HCT116 (cell line): Measurements from ENCODE around the gene CASP10. TPM values are rescaled to one million over a fixed set of nuclear protein-coding genes. Genes with fewer than 3 reads are reported as not detected.
A peak's percentile ranks its signal among the peaks of the same experiment; 100 is the strongest.

Source experiments
- ATAC-seq: fragments of 200-7000 bp; cut with Tn5 transposase; 2 replicates; pipeline ENCODE4 v1.9.1; 2020; ENCODE audit warnings: mild to moderate bottlenecking, moderate library complexity
- BruUV-seq: library from RNA; stranded (reverse); fragments of 400-500 nt; replicated peaks from 2 replicates; lab custom pipeline; 2021; lab: Mats Ljungman, UMichigan
- CTCF ChIA-PET: fragments of 300-600 bp; sonication (Branson Sonifier 250); formaldehyde crosslinking; loops from one replicate; lab custom pipeline; 2021; ENCODE audit warnings: antibody characterized with exemption; lab: Charles Lee
- POLR2A ChIA-PET: fragments of 300-600, 350-600 bp; sonication (Branson Sonifier 250); formaldehyde crosslinking; loops from one replicate; lab custom pipeline; 2021; ENCODE audit warnings: antibody characterized with exemption; lab: Charles Lee
- RAD21 ChIA-PET, 2 experiments: fragments of 300-600 bp; sonication (Branson Sonifier 250); formaldehyde crosslinking; loops; one replicate each; lab custom pipeline; 2023; ENCODE audit warnings: low total read pairs in 2 of 2; ENCODE audit not compliant: uncharacterized antibody in 2 of 2, unreplicated experiment in 2 of 2, low non-redundant PET in 1 of 2; lab: Charles Lee
- DNase-seq: peaks from one replicate; pipeline ENCODE4 v3.0.0-alpha.2; 2010; ENCODE audit warnings: low read depth, low spot score
- H2AFZ ChIP-seq: fragments of 200-600 bp; shearing (Covaris generic), sonication (generic); 2 replicates; pipeline ENCODE4 v1.6.1; 2017; ENCODE audit warnings: low read depth, mixed run types, mixed read lengths, antibody characterized with exemption, low read length; ENCODE audit not compliant: poor library complexity, severe bottlenecking
- H3K27ac ChIP-seq: 2 replicates; pipeline ENCODE4 v1.5.1; 2012; ENCODE audit warnings: low read depth, low read length
- H3K27me3 ChIP-seq: fragments of 200-600 bp; sonication (generic); 2 replicates; pipeline ENCODE4 v1.6.1; 2016; ENCODE audit warnings: mixed run types, low read length, mixed read lengths; ENCODE audit not compliant: insufficient read depth
- H3K36me3 ChIP-seq, 2 experiments: fragments of 200-500 bp in 1 of 2; fragments of 200-600 bp in 1 of 2; sonication (Bioruptor generic) in 1 of 2; sonication (generic) in 1 of 2; 2 replicates each; pipeline versions ENCODE4 v1.5.1 to v1.6.1; 2014 to 2016; ENCODE audit warnings: low read length in 2 of 2, inconsistent platforms in 1 of 2, mixed read lengths in 1 of 2, mixed run types in 1 of 2; ENCODE audit not compliant: insufficient read depth in 2 of 2, control insufficient read depth in 1 of 2
- H3K4me1 ChIP-seq, 2 experiments: fragments of 200-600 bp in 1 of 2; sonication (generic) in 1 of 2; 2 replicates each; pipeline versions ENCODE4 v1.5.1 to v1.6.1; 2012 to 2017; ENCODE audit warnings: low read length in 2 of 2, inconsistent platforms in 1 of 2, mild to moderate bottlenecking in 1 of 2, mixed read lengths in 1 of 2, mixed run types in 1 of 2, moderate library complexity in 1 of 2; ENCODE audit not compliant: insufficient read depth in 2 of 2, control insufficient read depth in 1 of 2
- H3K4me2 ChIP-seq: fragments of 200-600 bp; sonication (generic); 2 replicates; pipeline ENCODE4 v1.6.1; 2017; ENCODE audit warnings: mixed run types, low read length, mixed read lengths
- H3K4me3 ChIP-seq, 2 experiments: fragments of 200-600 bp in 1 of 2; sonication (generic) in 1 of 2; replicated peaks in 1 of 2; 2 replicates each; pipeline ENCODE4 v1.5.1; 2011 to 2016; ENCODE audit warnings: low read length in 2 of 2, control low read depth in 1 of 2, low read depth in 1 of 2, mild to moderate bottlenecking in 1 of 2, mixed read lengths in 1 of 2, mixed run types in 1 of 2
- H3K79me2 ChIP-seq: fragments of 200-600 bp; sonication (generic); 2 replicates; pipeline ENCODE4 v1.6.1; 2017; ENCODE audit warnings: mild to moderate bottlenecking, mixed run types, low read length, moderate library complexity, mixed read lengths; ENCODE audit not compliant: insufficient read depth
- H3K9ac ChIP-seq: fragments of 200-600 bp; sonication (generic); 2 replicates; pipeline ENCODE4 v1.6.1; 2016; ENCODE audit warnings: low read length, mixed read lengths
- H3K9me2 ChIP-seq: fragments of 200-600 bp; sonication (generic), shearing (Covaris generic); 2 replicates; pipeline ENCODE4 v1.6.1; 2017; ENCODE audit warnings: mixed run types, mild to moderate bottlenecking, moderate library complexity; ENCODE audit not compliant: insufficient read depth
- H3K9me3 ChIP-seq, 2 experiments: fragments of 200-500 bp in 1 of 2; fragments of 200-600 bp in 1 of 2; sonication (Bioruptor generic) in 1 of 2; sonication (generic) in 1 of 2; 2 replicates each; pipeline ENCODE4 v1.6.1; 2014 to 2017; ENCODE audit warnings: low read length in 2 of 2, mixed read lengths in 2 of 2, inconsistent platforms in 1 of 2, low read depth in 1 of 2, mild to moderate bottlenecking in 1 of 2, mixed run types in 1 of 2, moderate library complexity in 1 of 2; ENCODE audit not compliant: control insufficient read depth in 1 of 2, insufficient read depth in 1 of 2
- H4K20me1 ChIP-seq: fragments of 200-600 bp; sonication (generic), shearing (Covaris generic); 2 replicates; pipeline ENCODE4 v1.6.1; 2017; ENCODE audit warnings: mixed run types, mild to moderate bottlenecking, moderate library complexity; ENCODE audit not compliant: insufficient read depth
- CEBPB ChIP-seq: IDR thresholded peaks from 2 replicates; pipeline ENCODE4 v1.6.1; 2012; ENCODE audit warnings: low read depth
- CTCF ChIP-seq, 3 experiments: fragments of 200-600 bp in 1 of 3; sonication (generic) in 1 of 3; IDR thresholded peaks in 2 of 3; conservative IDR thresholded peaks in 1 of 3; 2 replicates each; pipeline ENCODE4 v1.5.1; 2012 to 2017; ENCODE audit warnings: low read depth in 2 of 3, low read length in 2 of 3, antibody characterized with exemption in 1 of 3, borderline replicate concordance in 1 of 3, control low read depth in 1 of 3, mild to moderate bottlenecking in 1 of 3, mixed read lengths in 1 of 3, mixed run types in 1 of 3, moderate library complexity in 1 of 3; ENCODE audit not compliant: insufficient read depth in 1 of 3
- EGR1 ChIP-seq: IDR thresholded peaks from 2 replicates; pipeline ENCODE4 v1.6.1; 2012; ENCODE audit warnings: low read depth
- ELF1 ChIP-seq: IDR thresholded peaks from 2 replicates; pipeline ENCODE4 v1.6.1; 2012; ENCODE audit warnings: low read depth, borderline replicate concordance
- EZH2 ChIP-seq: fragments of 200-600 bp; sonication (generic); IDR thresholded peaks from 2 replicates; pipeline ENCODE4 v1.6.1; 2017; ENCODE audit warnings: antibody characterized with exemption, mixed run types
- FOSL1 ChIP-seq: IDR thresholded peaks from 2 replicates; pipeline ENCODE4 v1.6.1; 2012; ENCODE audit warnings: low read depth
- JUND ChIP-seq: IDR thresholded peaks from 2 replicates; pipeline ENCODE4 v1.6.1; 2012
- RAD21 ChIP-seq: IDR thresholded peaks from 2 replicates; pipeline ENCODE4 v1.6.1; 2012; ENCODE audit warnings: low read depth, mild to moderate bottlenecking
- SIN3A ChIP-seq: IDR thresholded peaks from 2 replicates; pipeline ENCODE4 v1.6.1; 2012; ENCODE audit warnings: low read depth
- TCF7L2 ChIP-seq: IDR thresholded peaks from 2 replicates; pipeline ENCODE4 v1.7.0; 2011; ENCODE audit warnings: borderline replicate concordance, inconsistent platforms; ENCODE audit not compliant: insufficient read depth, insufficient read length; ENCODE audit errors: extremely low read depth
- YY1 ChIP-seq: IDR thresholded peaks from 2 replicates; pipeline ENCODE4 v1.6.1; 2011; ENCODE audit warnings: low read length, low read depth, moderate library complexity, mild to moderate bottlenecking; ENCODE audit not compliant: insufficient replicate concordance; ENCODE audit errors: extremely low read depth
- ZNF274 ChIP-seq: fragments of 200-500 bp; sonication (Bioruptor generic); IDR thresholded peaks from 2 replicates; pipeline ENCODE4 v1.6.1; 2014; ENCODE audit warnings: mild to moderate bottlenecking, low read depth, low read length, inconsistent platforms
- intact Hi-C: fragments of 100-400 bp; cut with micrococcal nuclease; formaldehyde crosslinking; loops from 2 replicates; pipeline ENCODE4 v1.10.0; 2022
- total RNA-seq: library from RNA; stranded (reverse); gene quantifications from one replicate; pipeline ENCODE4 v1.2.1, GENCODE V29; 2021; ENCODE audit not compliant: unreplicated experiment
- TF ChIP-seq, protein P1 (sequence below): IDR thresholded peaks from 2 replicates; pipeline ENCODE4 v1.6.1; 2012; ENCODE audit warnings: low read depth

CASP10 gene
- total RNA-seq, 1 experiment from 2014 or later = 2.6 TPM

GRCh38 chr2:201275990-201276389 is 93.0 kb downstream of the CASP10 start:
- intact Hi-C loops = no loop called here

DNA sequence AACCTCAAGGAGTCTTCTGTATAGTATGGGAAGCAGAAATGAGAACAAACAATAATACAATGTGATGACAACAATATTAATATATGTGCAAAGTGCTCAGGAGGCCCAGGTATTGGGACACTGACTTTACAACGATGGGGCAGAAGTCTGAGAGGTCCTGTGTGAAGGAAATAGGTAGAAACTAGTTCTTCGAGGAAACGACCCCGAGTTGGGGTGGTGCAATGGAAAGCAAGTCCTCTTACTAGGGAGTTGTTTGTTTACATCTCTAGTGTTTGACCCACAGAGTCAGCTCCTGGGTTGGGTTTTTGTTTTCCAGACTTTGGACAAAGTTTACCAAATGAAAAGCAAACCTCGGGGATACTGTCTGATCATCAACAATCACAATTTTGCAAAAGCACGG is 93.6 kb downstream of the CASP10 start:
- CTCF ChIA-PET = interaction anchor here (1.1 kb wide), 1 partner anchor 11 kb away, joined by 3 read pairs; no protein-coding TSS in a partner anchor
- Histone ChIP-seq H3K36me3 (peaks cover 21 to 22% of the 10 kb centered on the region in 2 experiments), H3K9me3 (no peaks in the 10 kb centered on the region), H3K4me2 (no peak overlapping the region), H3K27ac (no peak overlapping the region), H3K4me3 (no peak overlapping the region), H2AFZ (no peak overlapping the region), H3K9ac (no peak overlapping the region), H3K9me2 (no peaks in the 10 kb centered on the region), H3K27me3 (no peaks in the 10 kb centered on the region), H3K4me1 (no peaks in the 10 kb centered on the region), H3K79me2 (no peaks in the 10 kb centered on the region), H4K20me1 (no peaks in the 10 kb centered on the region)
- POLR2A ChIA-PET = no interaction called here
- DNase-seq (no peak), ATAC-seq (no peak)
- BruUV-seq = no TSS peak
- RAD21 ChIA-PET = no interaction called here
- intact Hi-C loops = no loop called here
- TF ChIP-seq CEBPB (no peak), YY1 (no peak), ELF1 (no peak), EZH2 (no peak), ZNF274 (no peak), FOSL1 (no peak), EGR1 (no peak), RAD21 (no peak)
- TF ChIP-seq, protein P1, sequence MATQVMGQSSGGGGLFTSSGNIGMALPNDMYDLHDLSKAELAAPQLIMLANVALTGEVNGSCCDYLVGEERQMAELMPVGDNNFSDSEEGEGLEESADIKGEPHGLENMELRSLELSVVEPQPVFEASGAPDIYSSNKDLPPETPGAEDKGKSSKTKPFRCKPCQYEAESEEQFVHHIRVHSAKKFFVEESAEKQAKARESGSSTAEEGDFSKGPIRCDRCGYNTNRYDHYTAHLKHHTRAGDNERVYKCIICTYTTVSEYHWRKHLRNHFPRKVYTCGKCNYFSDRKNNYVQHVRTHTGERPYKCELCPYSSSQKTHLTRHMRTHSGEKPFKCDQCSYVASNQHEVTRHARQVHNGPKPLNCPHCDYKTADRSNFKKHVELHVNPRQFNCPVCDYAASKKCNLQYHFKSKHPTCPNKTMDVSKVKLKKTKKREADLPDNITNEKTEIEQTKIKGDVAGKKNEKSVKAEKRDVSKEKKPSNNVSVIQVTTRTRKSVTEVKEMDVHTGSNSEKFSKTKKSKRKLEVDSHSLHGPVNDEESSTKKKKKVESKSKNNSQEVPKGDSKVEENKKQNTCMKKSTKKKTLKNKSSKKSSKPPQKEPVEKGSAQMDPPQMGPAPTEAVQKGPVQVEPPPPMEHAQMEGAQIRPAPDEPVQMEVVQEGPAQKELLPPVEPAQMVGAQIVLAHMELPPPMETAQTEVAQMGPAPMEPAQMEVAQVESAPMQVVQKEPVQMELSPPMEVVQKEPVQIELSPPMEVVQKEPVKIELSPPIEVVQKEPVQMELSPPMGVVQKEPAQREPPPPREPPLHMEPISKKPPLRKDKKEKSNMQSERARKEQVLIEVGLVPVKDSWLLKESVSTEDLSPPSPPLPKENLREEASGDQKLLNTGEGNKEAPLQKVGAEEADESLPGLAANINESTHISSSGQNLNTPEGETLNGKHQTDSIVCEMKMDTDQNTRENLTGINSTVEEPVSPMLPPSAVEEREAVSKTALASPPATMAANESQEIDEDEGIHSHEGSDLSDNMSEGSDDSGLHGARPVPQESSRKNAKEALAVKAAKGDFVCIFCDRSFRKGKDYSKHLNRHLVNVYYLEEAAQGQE = no peak

More at GRCh38 chr2:201275990-201276389, 93.0 kb downstream of the CASP10 start:
- DNase-seq (no peak), ATAC-seq (peak; percentile 62)
- no peaks in the 10 kb centered on the region for H3K4me1 ChIP-seq
- no TSS peak for BruUV-seq
- peaks cover 21 to 22% of the 10 kb centered on the region in 2 experiments for H3K36me3 ChIP-seq
- no peak overlapping the region for H3K4me3 ChIP-seq
- POLR2A ChIA-PET = no interaction called here
- H3K27me3 ChIP-seq = no peaks in the 10 kb centered on the region
- no peaks in the 10 kb centered on the region for H3K79me2 ChIP-seq
- no peak overlapping the region for H3K4me2 ChIP-seq
- H2AFZ ChIP-seq = no peak overlapping the region
- H3K9ac ChIP-seq = no peak overlapping the region
- CTCF ChIA-PET = interaction anchor here (1.1 kb wide), 1 partner anchor 11 kb away, joined by 3 read pairs; no protein-coding TSS in a partner anchor
- H3K9me3 ChIP-seq = no peaks in the 10 kb centered on the region
- TF ChIP-seq JUND (no peak), ZNF274 (no peak), SIN3A (no peak), CTCF (IDR thresholded peaks at IDR 0.05 in 2 of 3, conservative IDR thresholded peaks at IDR 0.05 in 1 of 3; ENCODE audit: borderline replicate concordance in 1 of 3, insufficient read depth in 1 of 3, low read depth in 2 of 3, low read length in 2 of 3) (peak in 2 of 3 experiments; percentile 17 to 41; a peak in 2 of 6 replicates), TCF7L2 (no peak)
- TF ChIP-seq, all 23 proteins: peak for 1
- H3K27ac ChIP-seq = no peak overlapping the region
- RAD21 ChIA-PET = no interaction called here
- no peaks in the 10 kb centered on the region for H4K20me1 ChIP-seq
- no peaks in the 10 kb centered on the region for H3K9me2 ChIP-seq
